ENCODE results near the gene TFPI. TPM values are rescaled to one million over a fixed set of nuclear protein-coding genes. Genes with fewer than 3 reads are reported as not detected.
"Not testable (repeated sequence)": the region's sequence is repeated elsewhere in the genome, so short reads cannot be mapped to it uniquely, and the experiment has no call there.

Gene TFPI
- total RNA-seq, 2 donors from 2014 or later: 42.7 to 68.6 TPM

DNA sequence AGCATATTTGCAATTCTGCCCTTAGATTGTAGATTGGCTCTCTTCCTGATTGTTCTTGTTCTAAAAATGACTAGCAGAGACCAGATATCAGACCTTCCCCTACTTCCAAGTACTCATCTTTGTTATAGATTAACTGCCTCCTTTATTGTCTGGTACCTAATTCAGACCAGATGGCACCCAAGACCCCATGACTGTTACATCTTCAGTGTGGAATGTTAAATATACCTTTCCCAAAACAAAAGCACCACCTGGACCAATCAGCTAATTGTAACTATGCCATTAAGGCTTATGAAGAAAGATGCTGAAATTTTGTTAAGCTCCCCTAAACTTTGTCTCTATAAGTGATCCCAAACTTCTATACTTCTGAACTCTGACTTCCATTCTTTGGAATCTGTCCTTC lies 12.0 kb upstream of the TFPI start:
- ATAC-seq (no peak), DNase-seq (no peak)
- intact Hi-C loops (cut with DNase I): no loop called here

DNA sequence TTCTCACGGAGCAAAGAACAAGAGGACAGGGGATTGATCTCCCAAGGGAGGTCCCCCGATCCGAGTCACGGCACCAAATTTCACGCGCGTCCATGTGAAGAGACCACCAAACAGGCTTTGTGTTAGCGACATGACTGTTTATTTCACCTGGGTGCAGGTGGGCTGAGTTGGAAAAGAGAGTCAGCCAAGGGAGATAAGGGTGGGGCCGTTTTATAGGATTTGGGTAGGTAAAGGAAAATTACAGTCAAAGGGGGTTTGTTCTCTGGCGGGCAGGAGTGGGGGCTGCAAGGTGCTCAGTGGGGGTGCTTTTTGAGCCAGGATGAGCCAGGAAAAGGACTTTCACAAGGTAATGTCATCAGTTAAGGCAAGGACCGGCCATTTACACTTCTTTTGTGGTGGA lies 11.4 kb upstream of the TFPI start:
- DNase-seq; ATAC-seq; intact Hi-C loops (cut with DNase I): not testable (repeated sequence)

GRCh38 chr2:187556493-187556892 lies 2.3 kb upstream of the TFPI start:
- DNase-seq; intact Hi-C loops (cut with DNase I); ATAC-seq: not testable (repeated sequence)

- intact Hi-C loops (cut with DNase I): no loop called here
- DNase-seq (no peak), ATAC-seq (no peak)
Observed at GRCh38 chr2:187554704-187555082, 458 bp upstream of the TFPI start.

DNA sequence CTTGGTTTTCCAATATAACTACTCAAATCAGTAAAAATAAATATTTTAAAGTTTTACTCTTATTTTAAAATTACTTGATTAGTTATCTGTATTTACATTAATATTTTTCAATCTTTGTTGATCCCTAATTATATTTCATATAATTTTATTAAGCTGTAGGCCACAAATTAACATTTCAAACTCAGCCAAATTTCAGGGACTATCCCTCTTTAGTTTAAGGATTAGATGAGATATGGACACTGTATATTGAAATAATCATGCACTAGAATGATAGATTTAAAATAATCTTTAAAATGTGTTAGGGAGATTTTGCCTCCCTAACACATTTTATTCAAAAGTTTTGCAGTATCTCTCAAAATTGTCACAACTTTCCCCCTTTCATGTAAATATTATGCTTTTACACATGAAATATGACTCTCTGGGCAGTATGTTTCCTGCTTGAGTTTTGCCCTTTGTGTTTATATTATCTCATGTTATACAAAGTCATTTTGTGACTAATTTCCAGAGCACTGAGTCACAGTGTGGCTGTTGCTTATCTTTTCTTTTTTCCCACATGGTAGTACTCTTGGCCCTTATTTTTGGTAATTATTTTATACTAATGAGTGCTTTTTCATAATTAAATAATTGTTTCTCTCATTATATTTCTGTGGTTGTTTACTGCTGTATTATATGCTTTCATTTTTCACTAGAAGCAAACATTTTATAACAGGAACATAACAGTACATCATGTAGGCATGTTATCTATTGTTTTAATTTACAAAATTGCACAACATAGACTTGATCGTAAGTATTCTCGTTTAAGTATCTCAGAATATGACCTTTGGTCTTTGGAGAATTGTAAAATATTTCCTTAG lies 1.2 kb downstream of the TFPI start:
- intact Hi-C loops (cut with DNase I): no loop called here
- ATAC-seq (peak in 1 of 2 donors; percentile 72), DNase-seq (no peak)

DNA sequence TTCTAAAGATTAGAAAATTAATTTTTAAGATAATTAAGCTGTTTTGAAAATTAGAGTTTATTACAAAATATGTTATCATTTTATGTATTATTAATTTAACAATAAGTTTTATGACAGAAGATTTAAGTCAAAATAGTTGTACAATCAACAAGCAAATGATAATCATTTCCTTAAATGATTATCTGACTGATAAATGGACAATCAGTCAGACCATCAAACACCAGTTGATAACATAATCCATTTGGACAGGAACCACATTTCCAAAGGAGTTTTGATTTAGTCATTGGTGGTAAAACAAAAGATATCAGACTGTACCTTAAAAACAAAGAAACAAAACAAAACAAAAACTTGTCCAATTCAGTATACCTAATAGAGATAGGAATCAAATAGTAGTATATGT lies 1.9 kb downstream of the TFPI start:
- ATAC-seq: no peak
- intact Hi-C loops (cut with DNase I): no loop called here

DNA sequence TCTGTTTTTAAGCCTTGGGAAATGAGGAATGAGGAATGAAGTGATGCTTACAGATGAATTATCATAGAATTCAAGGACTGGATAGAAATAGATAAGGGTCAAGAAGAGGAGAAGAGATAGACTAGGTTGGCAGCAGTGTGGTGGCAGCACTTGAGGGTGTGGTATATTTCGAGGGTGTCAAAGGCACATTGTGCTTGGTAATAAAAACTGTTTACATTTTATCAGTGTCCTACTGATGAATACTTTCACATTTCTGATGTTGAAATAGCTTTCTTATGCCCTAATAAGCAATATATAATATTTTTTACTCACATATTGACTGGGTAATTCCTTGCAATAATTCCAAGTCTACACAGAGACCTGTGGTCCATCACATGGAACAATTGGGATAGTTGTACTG lies 3.4 kb downstream of the TFPI start:
- no peak for ATAC-seq
- intact Hi-C loops (cut with DNase I): no loop called here
- no peak for DNase-seq

More for the DNA sequence above, 1.9 kb downstream of the TFPI start:
- DNase-seq: no peak

- intact Hi-C loops (cut with DNase I): no loop called here
- ATAC-seq: no peak
- DNase-seq: no peak
Observed at GRCh38 chr2:187549951-187550555, 4.2 kb downstream of the TFPI start.

- ATAC-seq (no peak), DNase-seq (no peak)
- intact Hi-C loops (cut with DNase I): no loop called here
Observed at GRCh38 chr2:187549193-187549592, 5.0 kb downstream of the TFPI start.

DNA sequence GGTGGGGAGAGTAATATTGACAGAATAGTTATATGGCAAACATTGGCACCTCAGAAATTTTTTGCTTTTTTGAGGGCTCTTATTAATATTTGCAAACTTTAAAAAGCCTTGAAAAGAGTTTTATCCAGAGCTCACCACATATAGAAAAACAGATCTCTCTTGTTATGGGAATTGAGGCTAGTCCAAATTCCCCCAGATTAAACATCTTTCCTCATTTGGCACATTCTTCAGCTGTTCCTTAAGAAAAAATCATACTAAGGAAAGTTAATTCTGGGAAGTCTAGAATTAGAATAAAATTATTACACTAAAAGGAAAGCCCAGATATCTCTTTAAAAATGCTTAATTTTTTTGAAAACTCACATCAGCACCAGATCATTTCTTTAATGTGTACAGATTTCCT lies 5.6 kb downstream of the TFPI start:
- ATAC-seq: no peak
- no peak for DNase-seq
- intact Hi-C loops (cut with DNase I): no loop called here

DNA sequence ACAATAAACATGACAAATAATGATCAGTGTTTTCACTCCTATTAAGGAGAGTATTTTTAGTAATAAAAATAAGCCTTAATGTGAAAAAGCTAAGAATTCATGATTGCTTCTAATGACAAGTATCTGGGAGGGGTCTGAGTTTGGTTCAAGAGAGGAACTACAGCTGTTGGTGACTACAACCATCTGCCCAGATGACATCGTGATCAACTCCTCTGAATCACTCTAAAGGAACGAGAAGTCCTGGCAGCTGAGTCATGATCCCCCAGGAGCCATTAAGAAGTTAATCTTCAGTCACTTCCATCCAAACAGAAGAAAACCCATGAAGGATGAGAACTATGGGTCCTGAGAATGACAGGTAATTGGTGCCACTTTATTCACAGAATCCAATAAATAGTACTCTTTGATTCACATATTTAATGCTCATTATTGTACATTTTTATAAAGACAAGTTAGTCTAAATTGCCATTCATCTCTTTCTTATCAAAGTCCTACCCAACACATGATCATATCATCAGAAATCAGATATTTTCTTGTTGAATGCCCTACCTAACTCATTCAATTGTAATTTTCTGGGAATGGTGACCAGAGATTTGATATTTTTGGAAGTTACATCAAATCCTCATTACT lies 6.8 kb downstream of the TFPI start:
- peak; percentile 59 for DNase-seq
- intact Hi-C loops (cut with DNase I): no loop called here
- ATAC-seq: peak; percentile 84 to 97

DNA sequence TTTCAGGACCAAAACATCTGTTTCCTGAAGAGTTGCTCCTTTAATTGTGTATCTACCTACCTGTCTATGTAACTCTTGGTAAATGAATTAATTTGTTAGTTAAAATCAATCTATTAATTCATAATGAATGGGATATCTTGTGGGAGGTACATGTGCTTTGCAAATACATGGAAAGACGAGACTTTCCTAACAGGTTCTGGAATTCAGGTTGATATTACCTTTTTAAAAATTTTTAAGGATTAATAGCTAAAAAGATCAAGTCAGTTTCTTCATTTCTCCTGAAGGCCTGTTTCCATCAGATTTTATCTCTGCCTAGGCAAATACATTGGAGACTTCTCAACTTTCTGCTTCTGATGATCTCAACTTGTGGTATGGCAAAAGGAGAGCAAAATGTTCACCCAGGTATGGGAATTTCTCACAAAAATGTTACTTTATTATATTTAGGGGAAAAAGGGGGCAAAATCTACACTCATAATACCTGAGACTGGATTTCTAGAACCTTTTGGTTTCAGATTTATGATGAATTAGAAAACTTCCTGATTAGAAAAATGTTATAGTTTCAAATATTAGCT lies 7.4 kb downstream of the TFPI start:
- no peak for ATAC-seq
- intact Hi-C loops (cut with DNase I): no loop called here
- no peak for DNase-seq

DNA sequence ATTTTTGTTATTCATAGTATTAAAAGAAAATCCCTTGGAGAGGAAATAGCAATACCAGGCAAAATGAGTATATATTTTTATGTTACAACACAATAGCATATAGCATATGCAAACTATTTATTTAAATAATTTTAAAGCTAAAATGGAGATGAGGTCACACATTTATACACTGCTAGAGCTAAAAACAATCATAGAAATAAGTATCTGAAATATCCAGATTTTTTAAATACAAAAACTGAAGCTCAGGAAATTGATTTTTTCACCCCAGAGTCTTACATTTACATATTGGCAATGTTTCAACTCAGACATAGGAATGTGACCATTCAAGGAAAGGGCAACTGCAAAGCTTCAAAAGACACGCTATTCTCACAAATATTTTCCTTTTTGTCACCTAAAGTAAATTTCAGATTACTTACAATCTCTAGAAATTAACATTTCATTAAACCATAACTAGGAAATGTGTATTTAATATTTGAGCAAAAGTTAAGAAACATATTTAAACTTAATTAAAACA lies 8.9 kb downstream of the TFPI start:
- ATAC-seq: no peak
- intact Hi-C loops (cut with DNase I): no loop called here
- no peak for DNase-seq

GRCh38 chr2:187544371-187545080 lies 9.7 kb downstream of the TFPI start:
- DNase-seq (peak; percentile 64), ATAC-seq (peak in 1 of 2 donors; percentile 12)

DNA sequence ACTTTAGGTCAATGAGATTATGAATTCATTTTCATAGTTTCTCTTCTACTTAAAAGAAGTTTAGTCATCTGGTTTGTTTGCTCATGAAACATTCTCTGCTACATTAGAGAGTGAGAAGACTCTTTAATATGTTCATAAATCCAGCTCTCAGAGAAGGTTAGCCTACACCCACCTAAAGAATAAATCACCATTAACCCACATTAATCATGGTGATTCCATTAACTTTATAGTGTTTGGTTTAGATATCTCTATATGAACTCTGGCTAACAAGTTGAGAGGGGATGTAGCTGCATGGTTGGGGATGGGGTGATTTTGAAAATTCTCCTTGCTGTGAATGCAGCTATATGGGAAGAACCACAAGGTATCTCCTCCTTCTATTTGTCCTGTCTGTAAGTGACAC lies 10.7 kb downstream of the TFPI start:
- intact Hi-C loops (cut with DNase I): no loop called here
- no peak for ATAC-seq
- DNase-seq: no peak

More at GRCh38 chr2:187544371-187545080, 9.7 kb downstream of the TFPI start:
- intact Hi-C loops (cut with DNase I): no loop called here

GRCh38 chr2:187542123-187542522 lies 12.1 kb downstream of the TFPI start:
- ATAC-seq (no peak), DNase-seq (no peak)
- intact Hi-C loops (cut with DNase I): no loop called here

DNA sequence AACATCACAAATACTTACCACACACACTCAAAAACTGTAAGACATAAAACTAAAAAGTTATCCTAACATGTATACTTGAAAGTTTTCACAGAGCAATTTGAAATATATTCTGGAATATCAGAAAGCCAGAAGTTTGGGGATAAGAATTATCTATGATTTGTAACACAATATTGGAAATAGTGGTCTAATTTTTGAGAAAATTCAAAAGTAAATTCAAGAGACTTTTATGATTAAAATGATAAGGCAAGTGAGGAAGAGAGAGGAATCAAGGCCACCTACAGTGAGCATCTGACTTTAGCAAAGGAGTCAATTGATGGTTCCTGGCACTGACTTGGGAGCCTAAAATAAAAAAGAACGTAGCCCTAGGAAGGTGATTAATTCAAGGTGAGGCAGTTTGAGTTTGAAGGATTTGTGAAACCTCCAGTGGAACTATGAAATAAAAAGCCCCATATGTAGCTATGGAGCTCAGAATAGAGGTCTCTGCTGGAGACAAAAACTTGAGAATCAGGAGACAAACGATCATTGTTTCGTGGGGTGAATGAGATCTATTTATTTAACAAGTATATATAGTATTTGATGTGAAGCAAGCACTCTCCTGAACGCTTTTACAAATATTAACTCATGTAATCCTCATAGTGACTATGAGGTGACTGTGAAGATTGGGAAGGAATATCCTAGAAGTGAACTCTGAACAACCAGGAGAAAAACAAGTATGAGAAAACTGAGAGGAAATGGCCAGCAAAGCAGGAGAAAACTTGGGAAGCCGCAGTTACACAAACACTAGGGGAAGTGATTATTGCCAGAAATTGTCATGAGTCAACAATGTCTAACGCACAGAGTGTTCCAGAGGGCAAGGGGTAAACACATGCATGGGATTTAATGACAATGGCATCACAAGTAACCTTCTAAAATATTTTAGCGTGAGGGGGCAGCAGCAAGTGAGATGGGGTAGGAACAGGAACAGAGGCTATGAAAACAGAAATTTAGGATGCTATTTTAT lies 12.8 kb downstream of the TFPI start:
- ATAC-seq (peak; percentile 63 to 83), DNase-seq (no peak)
- intact Hi-C loops (cut with DNase I): no loop called here

GRCh38 chr2:187538222-187538621 lies 16.0 kb downstream of the TFPI start:
- DNase-seq; ATAC-seq; intact Hi-C loops (cut with DNase I): not testable (repeated sequence)

All from left cardiac atrium (tissue), 4 donors.